Activated naive CD4-positive, alpha-beta T cell treated with anti-CD3 and anti-CD28 coated beads, Interleukin-2, amount 50 U/mL, for 72 hours (primary cell): ENCODE data around the gene SIRT7. TPM values are rescaled to one million over a fixed set of nuclear protein-coding genes. Genes with fewer than 3 reads are reported as not detected.

Experiments
- ATAC-seq, 2 donors: fragments of 150-1000 bp; cut with Tn5 transposase; 2 replicates each; pipeline ENCODE4 v1.10.0; 2021; ENCODE audit warnings: mild to moderate bottlenecking in 2 of 2, moderate library complexity in 2 of 2
- DNase-seq, 2 donors: peaks; one replicate each; pipeline ENCODE4 v3.0.0; 2021 to 2022; ENCODE audit warnings: low spot score in 2 of 2
- H3K27ac Mint-ChIP-seq, 2 donors: one replicate each; pipeline ENCODE4 v1.8.0; 2022; ENCODE audit warnings: mild to moderate bottlenecking in 2 of 2, mixed read lengths in 2 of 2
- H3K36me3 Mint-ChIP-seq, 2 donors: one replicate each; pipeline ENCODE4 v1.8.0; 2022; ENCODE audit warnings: mixed read lengths in 2 of 2
- H3K9me3 Mint-ChIP-seq, 2 donors: one replicate each; pipeline ENCODE4 v1.8.0; 2022; ENCODE audit warnings: mixed read lengths in 2 of 2
- total RNA-seq, 2 donors: library from RNA; stranded (reverse); gene quantifications; one replicate each; pipeline ENCODE4 v1.2.3, GENCODE V29; 2022

Gene SIRT7
- total RNA-seq, 2 donors from 2014 or later, result 35.7 to 43.7 TPM

- DNase-seq, result no peak
- Mint-ChIP-seq H3K36me3 (peaks cover 0 to 3% of the 10 kb centered on the region in 2 donors), H3K9me3 (no peaks in the 10 kb centered on the region), H3K27ac (no peak overlapping the region)
- no peak for ATAC-seq
Observed at GRCh38 chr17:81905993-81906392, 12.0 kb downstream of the SIRT7 start.

- ATAC-seq (no peak), DNase-seq (no peak)
- peaks cover 4 to 8% of the 10 kb centered on the region in 2 donors for H3K36me3 Mint-ChIP-seq
- no peaks in the 10 kb centered on the region for H3K9me3 Mint-ChIP-seq
- H3K27ac Mint-ChIP-seq, result no peak overlapping the region
Observed at GRCh38 chr17:81905424-81905875, 12.5 kb downstream of the SIRT7 start.

GRCh38 chr17:81904600-81905423, 13.2 kb downstream of the SIRT7 start:
- no peaks in the 10 kb centered on the region for H3K9me3 Mint-ChIP-seq
- H3K36me3 Mint-ChIP-seq, result peaks cover 11 to 14% of the 10 kb centered on the region in 2 donors
- no peak overlapping the region for H3K27ac Mint-ChIP-seq
- ATAC-seq (no peak), DNase-seq (no peak)

- no peak for DNase-seq
- no peak for ATAC-seq
- peaks cover 12 to 14% of the 10 kb centered on the region in 2 donors for H3K36me3 Mint-ChIP-seq
- no peaks in the 10 kb centered on the region for H3K9me3 Mint-ChIP-seq
- H3K27ac Mint-ChIP-seq, result no peak overlapping the region
Observed at GRCh38 chr17:81903896-81904599, 13.9 kb downstream of the SIRT7 start.

GRCh38 chr17:81903415-81903831, 14.6 kb downstream of the SIRT7 start:
- no peaks in the 10 kb centered on the region for H3K9me3 Mint-ChIP-seq
- no peak for ATAC-seq
- H3K27ac Mint-ChIP-seq, result no peak overlapping the region
- peaks cover 12 to 14% of the 10 kb centered on the region in 2 donors for H3K36me3 Mint-ChIP-seq
- DNase-seq, result no peak

GRCh38 chr17:81902653-81903414, 15.1 kb downstream of the SIRT7 start:
- ATAC-seq (peak in 1 of 2 donors; percentile 34), DNase-seq (no peak)
- H3K36me3 Mint-ChIP-seq, result peaks cover 14 to 18% of the 10 kb centered on the region in 2 donors
- H3K9me3 Mint-ChIP-seq, result no peaks in the 10 kb centered on the region
- H3K27ac Mint-ChIP-seq, result no peak overlapping the region

- DNase-seq, result no peak
- H3K36me3 Mint-ChIP-seq, result peaks cover 14 to 18% of the 10 kb centered on the region in 2 donors
- ATAC-seq, result peak; percentile 43 to 50
Observed at GRCh38 chr17:81902023-81902652, 15.8 kb downstream of the SIRT7 start, which contains the start of gene NPB. Gene NPB, plus strand, starts transcription at chr17:81902238. Its CDS starts 40 bp downstream, at chr17:81902278.

GRCh38 chr17:81901167-81902022, 16.6 kb downstream of the SIRT7 start:
- peak; percentile 25 to 26 for ATAC-seq
- no peaks in the 10 kb centered on the region for H3K9me3 Mint-ChIP-seq

More at GRCh38 chr17:81902023-81902652, 15.8 kb downstream of the SIRT7 start, which contains the start of gene NPB:
- Mint-ChIP-seq H3K27ac (no peak within 1 kb of the TSS), H3K9me3 (no peaks in the 10 kb centered on the region)

GRCh38 chr17:81900181-81900820, 17.7 kb downstream of the SIRT7 start:
- peaks cover 14 to 18% of the 10 kb centered on the region in 2 donors for H3K36me3 Mint-ChIP-seq
- H3K9me3 Mint-ChIP-seq, result no peaks in the 10 kb centered on the region
- peak in 1 of 2 donors; percentile 9 for ATAC-seq

More at GRCh38 chr17:81901167-81902022, 16.6 kb downstream of the SIRT7 start:
- Mint-ChIP-seq H3K27ac (no peak overlapping the region), H3K36me3 (peaks cover 14 to 18% of the 10 kb centered on the region in 2 donors)
- DNase-seq, result no peak

GRCh38 chr17:81899514-81900166, 18.3 kb downstream of the SIRT7 start:
- Mint-ChIP-seq H3K27ac (no peak overlapping the region), H3K9me3 (no peaks in the 10 kb centered on the region), H3K36me3 (peaks cover 14 to 18% of the 10 kb centered on the region in 2 donors)
- DNase-seq, result no peak
- no peak for ATAC-seq

More at GRCh38 chr17:81900181-81900820, 17.7 kb downstream of the SIRT7 start:
- DNase-seq, result no peak
- H3K27ac Mint-ChIP-seq, result no peak overlapping the region

GRCh38 chr17:81898885-81899284, 19.1 kb downstream of the SIRT7 start:
- H3K36me3 Mint-ChIP-seq, result peaks cover 14 to 18% of the 10 kb centered on the region in 2 donors
- ATAC-seq (no peak), DNase-seq (no peak)
- no peaks in the 10 kb centered on the region for H3K9me3 Mint-ChIP-seq
- H3K27ac Mint-ChIP-seq, result no peak overlapping the region

- DNase-seq (no peak), ATAC-seq (no peak)
- H3K27ac Mint-ChIP-seq, result no peak overlapping the region
- peaks cover 14 to 18% of the 10 kb centered on the region in 2 donors for H3K36me3 Mint-ChIP-seq
- H3K9me3 Mint-ChIP-seq, result no peaks in the 10 kb centered on the region
Observed at GRCh38 chr17:81898029-81898866, 19.7 kb downstream of the SIRT7 start.

GRCh38 chr17:81895400-81895799, 22.6 kb downstream of the SIRT7 start:
- ATAC-seq, result no peak
- peaks cover 16 to 24% of the 10 kb centered on the region in 2 donors for H3K36me3 Mint-ChIP-seq
- no peak for DNase-seq
- no peaks in the 10 kb centered on the region for H3K9me3 Mint-ChIP-seq
- peak overlapping the region in 1 of 2 donors; percentile 36 for H3K27ac Mint-ChIP-seq

- H3K9me3 Mint-ChIP-seq, result no peaks in the 10 kb centered on the region
- peak overlapping the region; percentile 95 to 99 for H3K27ac Mint-ChIP-seq
- peak; percentile 1 to 3 for ATAC-seq
- H3K36me3 Mint-ChIP-seq, result peaks cover 40 to 43% of the 10 kb centered on the region in 2 donors
- DNase-seq, result no peak
Observed at GRCh38 chr17:81891303-81891552, 26.7 kb downstream of the SIRT7 start.
